OCI-M2 (cell line): ENCODE measurements around the gene GAPVD1.
A peak's percentile ranks its signal among the peaks of the same experiment; 100 is the strongest.
"Not testable (repeated sequence)": the region's sequence is repeated elsewhere in the genome, so short reads cannot be mapped to it uniquely, and the experiment has no call there.

Experiments
- DNase-seq: peaks from one replicate; lab custom pipeline; 2025; ENCODE audit not compliant: unreplicated experiment; lab: John Stamatoyannopoulos, UW

Gene GAPVD1

DNA sequence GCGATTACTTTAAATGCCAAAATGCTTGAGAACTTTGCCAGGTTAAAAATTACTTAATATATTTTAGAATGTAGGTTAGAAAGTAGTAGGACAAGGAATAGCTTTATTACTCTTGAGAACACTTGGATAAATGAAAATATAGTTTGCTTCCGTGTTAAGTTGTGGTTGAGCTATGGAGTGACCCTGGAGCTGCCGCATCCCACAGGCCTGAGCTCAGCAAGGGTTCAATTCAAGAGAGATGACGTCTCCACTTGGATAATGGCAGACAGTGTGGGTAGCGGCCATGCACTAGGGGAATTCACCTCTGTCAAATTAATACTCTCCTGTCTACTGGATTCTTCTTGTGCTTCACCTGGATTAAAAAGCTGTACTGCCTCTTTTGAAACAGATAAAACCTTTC is 105.0 kb downstream of the GAPVD1 start:
- DNase-seq: no peak

DNA sequence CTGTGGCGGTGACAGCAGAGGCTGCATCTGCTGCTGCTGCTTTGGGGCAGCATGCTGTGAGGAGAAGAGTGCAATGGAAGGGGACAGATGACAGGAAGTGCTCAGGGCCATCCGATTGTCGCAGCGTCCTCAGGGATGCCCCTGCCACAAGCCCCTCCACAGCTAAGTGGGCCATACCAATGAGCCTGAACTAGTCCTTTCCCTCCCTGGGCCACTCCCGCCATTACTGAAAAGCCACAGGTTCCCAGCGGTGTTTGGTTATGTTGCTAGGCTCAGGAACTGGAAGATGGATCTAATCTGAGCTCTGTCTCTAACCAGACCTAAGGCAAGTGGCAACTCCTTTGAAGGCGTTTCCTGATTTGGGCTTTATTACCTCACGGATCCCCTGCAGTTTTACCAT is 109.2 kb downstream of the GAPVD1 start:
- DNase-seq: no peak

DNA sequence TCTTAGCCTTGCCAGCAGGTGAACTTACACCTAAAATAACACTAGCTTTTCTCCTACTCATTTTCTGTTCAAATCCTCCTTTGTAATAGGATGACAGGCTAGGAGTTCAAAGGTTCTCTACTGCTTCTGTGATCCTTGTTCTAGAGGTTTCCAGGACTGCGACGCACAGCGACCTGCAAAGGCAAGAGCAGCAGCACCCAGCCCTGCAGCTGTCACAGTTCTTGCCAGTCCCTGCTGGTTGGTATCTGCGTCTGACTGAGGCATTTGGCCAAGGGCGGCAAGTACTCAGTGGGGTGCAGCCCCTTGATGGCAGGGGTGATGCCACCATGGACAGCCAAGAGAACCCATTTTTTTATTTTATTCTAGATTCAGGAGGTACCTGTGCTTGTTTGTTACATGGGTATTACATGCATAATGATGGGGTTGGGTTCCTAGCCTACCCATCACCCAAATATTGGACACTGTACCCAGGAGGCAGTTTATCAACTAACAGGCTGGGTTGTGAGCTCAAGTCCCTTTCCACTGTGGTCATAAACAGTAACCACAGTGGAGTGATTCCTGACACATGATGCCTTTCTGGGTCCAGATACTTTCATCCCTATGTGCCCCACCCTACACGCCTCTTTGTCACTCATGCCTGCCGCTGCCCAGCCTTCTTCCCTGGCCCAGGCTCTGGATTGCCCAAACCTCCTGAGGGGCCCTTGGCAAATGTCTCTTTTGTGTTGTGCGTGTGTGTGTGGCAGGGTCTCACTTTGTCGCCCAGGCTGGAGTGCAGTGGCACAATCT is 111.0 kb downstream of the GAPVD1 start:
- DNase-seq: no peak

DNA sequence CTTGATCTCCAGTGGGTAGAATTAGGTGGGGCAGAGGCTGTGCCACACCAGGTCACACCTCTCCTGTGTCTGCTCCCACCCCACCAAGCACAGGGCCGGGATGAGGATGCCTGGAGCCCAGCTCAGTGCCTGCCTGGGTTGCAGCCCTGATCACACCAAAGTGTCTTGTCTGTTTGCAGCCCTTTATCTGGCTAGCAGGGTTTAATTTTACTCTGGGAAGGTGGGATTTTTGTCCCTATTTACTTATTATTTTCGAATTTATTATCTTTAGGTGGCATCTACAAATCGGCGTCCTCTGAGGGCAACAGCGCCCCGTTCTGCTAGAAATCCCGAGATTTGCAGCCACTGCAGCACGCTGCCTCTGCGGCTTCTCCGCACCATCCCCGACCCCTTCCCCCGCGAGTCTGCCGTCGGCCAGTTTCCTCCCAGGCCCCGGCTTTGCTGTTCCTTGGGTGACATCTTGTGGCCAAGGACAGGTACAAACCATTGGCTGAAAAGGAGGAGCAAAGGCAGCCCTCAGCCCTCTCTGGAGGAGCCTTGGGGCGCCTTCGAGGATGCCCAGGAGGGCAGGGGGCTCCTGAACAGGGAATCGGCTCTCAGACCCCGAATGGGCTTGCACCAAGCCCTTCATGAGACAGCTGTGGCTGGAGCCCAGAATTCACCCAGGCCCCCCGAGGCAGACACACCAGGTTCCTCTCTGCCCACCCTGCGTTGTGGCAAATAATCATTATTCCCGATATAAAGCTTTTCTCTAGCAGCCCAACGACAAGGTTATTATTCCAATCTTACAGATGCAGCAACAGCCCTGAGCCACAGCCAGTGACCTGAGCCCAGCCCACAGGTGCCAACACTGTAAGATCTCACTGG is 113.0 kb downstream of the GAPVD1 start:
- peak; percentile 17 for DNase-seq

DNA sequence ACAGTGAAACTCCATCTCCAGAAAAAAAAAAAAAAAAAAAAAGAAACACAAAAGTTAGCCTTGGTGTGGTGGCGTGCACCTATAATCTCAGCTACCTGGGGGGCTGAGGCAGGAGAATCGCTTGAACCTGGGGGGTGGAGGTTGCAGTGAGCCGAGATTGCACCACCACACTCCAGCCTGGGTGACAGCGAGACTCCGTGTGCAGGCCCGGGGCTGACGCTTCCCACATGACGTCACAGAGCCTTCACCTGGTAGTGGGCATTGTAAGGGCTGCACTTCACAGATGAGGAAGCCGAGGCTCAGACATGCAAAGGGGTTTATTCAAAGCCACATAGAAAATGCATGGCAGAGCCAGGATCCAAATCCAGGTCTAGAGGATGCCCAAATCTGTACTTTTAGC is 114.2 kb downstream of the GAPVD1 start:
- DNase-seq: no peak

DNA sequence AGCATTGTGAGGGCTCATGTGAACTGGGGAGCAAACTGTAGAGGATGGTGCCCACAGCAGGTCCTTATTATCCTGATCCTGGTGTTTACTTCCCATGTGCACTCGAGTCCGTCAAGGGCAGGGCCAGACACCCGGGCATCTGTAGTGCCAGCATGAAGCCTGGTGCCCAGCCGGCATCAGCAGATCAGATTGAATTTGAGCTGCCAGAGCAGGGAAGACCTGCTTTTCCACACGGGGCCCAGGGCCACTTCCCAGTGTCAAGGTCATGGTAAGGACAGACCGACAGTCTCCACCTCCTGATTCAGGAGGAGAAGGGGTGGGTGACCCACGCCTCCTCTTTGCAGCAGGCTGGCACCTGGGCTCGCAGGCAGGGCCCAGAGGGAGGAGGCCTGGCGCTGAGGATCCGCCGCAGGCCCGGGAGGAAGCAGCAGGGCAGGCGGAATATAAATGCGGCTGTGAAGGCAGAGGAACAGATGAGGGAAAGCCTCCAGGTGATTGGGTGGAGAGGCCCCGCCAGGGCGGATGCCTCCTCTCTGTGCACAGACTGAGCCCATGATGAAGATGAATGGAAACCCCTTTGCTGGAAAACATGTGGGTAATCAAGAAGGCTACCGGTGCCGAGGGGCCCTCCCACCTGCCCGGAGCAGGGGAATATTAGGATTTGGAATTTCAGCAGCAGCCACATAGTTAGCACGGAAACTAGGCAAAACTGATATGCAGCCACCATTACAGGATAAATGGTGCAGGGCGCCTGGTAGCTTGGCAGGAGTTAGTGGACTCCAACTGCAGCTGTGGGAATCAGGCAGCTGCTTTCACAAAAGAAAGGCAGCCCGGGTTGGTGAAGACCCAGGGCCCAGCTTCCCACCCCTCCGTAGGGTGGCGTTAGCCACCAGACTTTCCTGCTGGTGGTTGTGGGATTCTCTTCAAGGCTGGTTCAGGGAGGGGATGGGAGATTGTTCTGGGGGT is 114.9 kb downstream of the GAPVD1 start:
- DNase-seq: no peak

DNA sequence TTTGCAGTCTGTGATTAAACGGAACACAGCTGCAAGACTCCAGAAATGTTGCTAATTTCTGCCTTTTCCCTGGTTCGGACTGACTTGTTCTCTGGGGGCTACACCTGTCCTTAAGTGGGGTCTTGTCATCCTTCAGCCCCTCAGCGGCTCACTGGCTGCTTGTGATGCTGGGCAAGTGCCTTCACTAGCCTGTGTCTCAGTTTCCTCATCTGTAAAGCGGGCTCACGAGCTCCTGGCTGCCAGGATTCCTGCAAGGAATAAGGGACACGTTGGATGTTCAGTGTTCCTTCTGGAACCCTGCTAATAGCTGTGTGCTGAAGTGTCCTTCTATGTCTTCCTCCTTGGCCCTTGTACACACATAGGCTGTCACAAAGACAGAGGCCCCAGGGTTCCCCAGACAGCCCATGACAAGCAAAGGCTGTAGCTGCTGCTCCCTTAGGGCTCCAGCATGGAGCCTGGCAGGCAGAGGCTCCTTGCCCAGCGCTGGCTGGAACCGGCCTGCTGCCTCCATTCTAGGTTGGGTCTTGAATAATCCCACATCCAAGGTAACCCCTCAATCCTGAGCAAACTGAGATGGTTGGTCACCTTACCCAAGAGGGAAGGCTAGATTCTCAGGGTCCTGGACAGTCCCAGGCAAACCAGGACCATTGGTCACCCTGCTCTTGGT is 116.1 kb downstream of the GAPVD1 start:
- no peak for DNase-seq

DNA sequence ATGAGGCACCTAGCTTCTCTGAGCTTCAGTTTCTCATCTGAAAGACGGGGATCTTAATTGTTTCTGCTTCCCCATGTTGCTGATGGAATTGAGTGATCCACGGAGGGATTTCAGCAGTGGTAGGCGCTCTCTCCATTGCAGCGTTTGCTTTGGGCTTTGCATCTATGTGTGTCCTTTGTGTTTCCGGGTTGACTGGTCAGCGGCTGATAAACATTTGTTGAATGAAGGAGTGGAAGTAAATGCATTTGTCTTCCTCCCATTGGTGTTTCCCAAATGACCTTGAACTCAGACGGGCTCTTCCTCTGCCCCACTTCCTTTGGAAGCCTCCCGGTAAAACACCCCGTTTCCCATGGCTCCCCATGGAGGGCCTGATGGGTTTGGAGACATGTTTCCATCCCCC is 117.2 kb downstream of the GAPVD1 start:
- no peak for DNase-seq

DNA sequence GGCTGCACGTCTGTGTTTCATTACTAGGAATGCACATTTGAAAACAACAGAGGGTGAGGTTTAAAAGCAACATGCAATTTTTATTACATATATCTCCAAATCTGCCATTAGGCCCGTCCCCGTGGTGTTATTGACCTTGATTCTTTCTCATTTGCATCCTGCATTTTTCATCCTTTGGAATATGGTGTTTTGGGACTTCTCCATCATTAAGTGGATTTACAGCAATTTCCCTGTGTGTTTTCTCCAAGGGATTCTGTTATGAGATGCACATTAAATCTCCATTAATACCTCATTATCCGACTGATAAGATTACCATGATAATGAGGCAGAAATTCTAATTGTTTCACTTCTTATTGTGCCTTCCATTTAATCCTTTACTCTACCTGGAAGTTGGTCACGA is 117.6 kb downstream of the GAPVD1 start:
- DNase-seq: no peak

DNA sequence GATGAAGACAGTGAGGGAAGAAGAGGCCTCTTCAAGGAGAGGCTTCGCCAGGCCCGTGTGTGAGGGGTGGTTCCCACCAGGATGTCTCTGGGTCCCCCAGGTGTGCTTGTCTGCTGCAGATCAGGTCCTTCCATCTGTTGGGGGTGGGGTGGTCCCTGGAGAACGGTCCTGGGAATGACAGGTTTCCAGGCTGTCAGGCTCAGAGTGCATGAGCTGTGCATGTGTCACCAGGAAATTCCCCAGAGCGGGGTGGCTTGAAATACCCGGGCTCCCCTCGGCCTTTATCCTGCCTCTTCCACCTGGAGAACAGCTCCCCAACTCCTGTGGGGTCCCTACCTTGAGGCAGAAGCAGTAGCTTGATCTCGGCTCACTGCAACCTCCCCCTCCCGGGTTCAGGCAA is 118.8 kb downstream of the GAPVD1 start:
- no peak for DNase-seq

DNA sequence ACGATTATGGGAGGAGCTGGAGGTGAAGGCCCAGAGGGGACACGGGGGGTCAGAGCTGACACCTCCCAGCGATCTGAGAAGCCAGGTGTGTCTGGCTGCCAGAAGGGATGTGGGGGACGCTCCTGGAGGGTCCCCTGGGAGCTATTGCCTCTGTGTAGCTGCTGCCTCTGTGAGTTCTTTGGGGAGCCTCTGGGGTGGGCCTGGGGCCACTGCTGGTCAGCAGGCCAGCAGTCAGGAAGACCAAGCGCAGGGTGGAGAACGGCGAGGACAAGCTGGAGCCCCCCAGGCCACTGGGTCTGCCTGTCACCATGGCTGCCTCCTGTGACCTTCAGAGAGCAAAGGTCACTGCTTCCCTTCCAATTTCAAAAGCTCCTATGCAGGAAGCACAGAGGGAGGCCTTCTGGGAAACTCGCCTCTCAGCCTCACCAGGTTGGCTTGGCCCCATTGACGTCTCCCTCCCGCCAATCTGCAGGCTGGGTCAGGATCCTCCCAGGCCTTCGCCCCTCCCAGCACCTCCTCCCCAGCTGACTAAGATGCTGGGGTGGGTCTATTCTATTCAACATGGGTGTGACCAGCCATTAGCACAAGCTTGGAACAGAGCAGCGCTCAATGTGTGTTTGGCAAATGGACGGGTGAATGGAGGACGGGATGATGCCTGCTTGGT is 126.4 kb downstream of the GAPVD1 start:
- no peak for DNase-seq

DNA sequence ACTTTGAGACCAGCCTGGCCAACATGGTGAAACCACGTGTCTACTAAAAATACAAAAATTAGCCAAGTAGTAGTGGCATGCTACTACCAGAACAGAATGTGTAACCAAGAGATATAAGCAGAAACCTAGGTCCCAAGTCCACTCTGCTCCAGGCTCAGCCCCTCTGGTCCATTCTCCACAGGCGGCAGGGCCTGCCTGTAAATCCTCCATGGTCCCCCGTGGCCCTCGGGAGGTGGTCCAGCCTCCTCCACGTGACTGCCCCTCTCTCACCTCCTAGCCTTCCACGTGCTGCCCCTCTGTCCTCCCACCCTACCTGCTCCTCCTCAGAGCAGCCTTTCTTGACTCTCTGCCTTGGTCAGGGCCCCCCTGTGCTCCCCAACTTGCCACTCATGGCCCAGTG is 127.4 kb downstream of the GAPVD1 start:
- DNase-seq: no peak

DNA sequence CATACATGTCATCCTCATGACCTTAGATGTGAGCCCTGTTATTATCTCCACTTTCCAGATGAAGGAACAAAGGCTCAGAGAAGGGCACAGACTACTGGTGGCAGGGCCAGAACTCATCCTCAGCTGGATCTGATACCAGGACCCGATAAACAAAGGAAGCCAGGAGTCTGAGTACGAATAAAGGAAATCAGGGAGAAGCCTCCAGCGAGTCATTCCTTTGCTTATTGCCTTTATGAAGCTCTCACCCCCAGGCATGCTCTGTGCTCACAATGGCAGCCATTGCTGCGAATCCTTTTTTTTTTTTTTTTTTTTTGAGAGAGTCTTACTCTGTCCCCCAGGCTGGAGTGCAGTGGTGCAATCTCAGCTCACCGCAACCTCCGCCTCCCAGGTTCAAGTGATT is 130.1 kb downstream of the GAPVD1 start:
- no peak for DNase-seq

DNA sequence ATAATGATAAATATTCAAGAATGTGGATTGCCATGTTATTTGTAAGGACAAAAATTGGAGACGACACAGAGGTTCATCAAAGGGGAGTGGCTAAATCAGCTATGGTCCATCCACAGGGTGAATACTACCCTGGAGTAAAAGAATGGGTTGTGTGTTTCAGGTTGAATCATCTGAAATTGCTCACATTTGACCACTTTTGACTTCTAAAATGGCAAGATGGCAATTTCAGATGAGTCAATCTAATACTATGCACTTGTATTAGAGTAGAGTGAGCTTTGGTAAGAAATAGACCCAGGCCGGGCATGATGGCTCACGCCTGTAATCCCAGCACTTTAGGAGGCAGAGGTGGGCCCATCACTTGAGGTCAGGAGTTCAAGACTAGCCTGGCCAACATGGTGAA is 131.8 kb downstream of the GAPVD1 start:
- DNase-seq: no peak

DNA sequence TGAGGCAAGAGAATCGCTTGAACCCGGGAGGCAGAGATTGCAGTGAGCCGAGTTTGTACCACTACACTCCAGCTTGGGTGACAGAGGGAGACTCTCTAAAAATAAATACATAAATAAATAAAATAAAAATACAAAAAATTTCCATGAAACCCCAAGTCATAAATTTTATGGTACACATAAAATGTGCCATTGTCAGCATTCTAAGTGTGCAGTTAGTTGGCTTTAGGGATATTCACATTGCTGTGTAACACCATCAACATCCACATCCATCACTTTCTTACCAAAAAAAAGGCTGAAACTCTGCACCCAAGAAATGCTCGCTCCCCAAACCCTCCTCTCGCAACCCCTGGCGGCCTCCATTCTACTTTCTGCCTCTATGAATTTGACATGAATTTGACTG is 135.2 kb downstream of the GAPVD1 start:
- DNase-seq: no peak

DNA sequence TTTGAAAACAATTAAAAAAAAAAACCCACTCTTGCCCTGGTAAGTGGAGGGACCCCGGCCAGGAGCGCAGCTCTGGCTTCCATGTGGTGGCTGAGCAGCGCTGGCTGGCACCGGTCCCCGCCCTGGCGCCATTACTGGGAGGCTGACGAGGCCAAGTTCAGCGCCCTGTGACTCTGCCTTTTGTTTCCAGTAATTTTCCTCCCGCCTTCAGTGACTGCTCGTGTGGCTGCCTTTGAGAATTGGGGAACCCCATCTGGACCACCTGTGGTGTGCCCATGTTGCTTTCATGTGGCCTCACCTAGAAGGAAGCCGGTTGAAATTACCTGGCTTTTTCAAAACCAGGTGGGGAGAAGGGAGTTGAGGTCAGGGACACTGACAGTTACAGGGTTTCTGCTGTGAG is 136.1 kb downstream of the GAPVD1 start:
- DNase-seq: no peak

DNA sequence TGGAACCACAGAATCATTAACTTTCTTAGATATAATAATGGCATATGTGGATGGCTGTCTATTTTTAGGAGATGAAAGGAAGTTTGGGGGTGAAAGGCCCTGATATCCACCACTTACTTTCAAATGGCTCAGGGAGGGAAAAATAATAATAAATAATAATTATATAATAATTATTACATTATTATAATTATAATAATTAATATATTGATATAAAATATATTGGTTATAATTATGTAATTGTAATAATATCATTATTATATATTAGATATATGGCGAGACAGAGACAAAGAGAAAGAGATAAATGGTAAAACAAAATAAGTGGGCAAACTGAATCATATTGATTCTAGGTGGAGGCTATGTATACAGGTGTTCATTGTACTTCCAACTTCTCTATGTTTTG is 136.6 kb downstream of the GAPVD1 start:
- DNase-seq: no peak

DNA sequence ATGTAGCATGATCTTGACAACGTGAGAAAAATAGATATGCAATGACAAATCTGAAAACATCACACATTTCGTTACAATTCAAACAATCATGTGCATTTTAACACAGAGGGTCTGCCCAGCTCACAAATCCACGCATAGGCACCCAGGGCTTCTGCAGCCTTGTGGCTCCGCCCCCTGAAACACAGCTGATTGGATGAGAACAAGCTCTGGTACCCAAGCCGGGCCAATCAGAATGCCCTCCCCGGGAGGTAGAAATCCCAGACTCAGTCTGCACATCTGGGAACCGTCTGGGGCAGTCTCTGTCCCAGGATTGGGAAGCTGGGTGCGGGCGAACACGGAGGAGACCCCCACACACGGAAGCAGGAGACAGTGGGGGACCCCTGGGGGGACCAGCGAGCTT is 137.5 kb downstream of the GAPVD1 start:
- DNase-seq: no peak

DNA sequence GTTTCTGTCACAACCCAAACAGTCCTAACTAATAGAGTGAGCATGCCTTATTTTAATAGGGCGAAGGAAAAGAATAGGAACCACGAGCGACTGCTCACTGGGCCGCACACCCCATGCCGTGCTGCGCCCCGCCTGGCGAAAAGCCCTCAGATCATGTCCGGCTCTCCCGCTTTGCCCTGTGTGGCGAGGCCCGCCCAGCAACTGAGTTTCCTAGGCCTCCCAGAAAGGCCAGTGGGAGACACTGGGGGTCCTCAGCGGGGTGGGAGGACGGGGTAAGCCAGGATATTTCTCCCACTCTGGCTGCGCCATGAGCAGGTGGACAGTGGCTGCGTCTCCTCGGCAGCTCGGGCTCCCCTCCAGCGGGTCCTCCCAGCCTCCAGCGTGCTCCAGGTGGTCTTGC is 138.0 kb downstream of the GAPVD1 start:
- no peak for DNase-seq

DNA sequence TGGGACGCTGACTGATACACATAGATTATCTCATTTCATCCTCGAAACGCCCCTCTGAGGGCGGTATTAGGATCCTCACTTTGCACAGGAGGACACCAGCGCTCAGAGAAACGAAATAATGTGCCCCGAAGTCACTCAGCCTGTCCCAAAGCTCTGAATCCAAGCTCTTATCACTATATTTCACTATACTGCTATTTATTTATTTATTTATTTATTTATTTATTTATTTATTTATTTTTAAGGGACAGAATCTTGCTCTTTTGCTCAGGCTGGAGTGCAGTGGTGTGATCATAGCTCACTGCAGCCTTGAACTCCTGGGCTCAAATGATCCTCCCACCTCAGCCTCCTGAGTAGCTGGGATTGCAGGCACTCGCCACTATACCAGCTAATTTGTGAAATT is 138.6 kb downstream of the GAPVD1 start:
- not testable (repeated sequence) for DNase-seq
